ENCODE measurements around the gene UCMA. TPM values are rescaled to one million over a fixed set of nuclear protein-coding genes. Genes with fewer than 3 reads are reported as not detected.

The UCMA gene
- total RNA-seq, 1 donor, result not detected

DNA sequence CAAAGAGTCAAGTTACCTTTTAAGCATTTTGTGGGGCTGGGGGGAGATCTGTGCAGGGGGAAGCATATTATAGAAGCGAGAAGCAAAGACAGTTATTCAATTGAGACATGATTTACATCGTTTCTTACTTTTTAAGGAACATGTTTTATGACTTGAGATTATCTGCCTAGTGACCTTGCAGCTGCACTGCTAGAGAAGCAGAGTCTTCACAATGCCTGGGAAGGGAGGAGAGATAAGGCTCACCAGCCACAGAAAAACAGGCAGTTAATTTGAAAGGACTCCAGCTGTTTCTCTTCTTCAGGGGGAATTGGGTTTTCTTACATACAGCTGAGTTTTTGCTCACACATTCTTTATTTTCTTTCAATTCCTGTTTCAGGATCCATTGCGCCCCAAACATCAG lies 34.7 kb upstream of the UCMA start:
- no peak overlapping the region for H3K4me3 ChIP-seq (ENCODE audit: low read depth, low read length)
- DNase-seq (ENCODE audit: low read depth), result peak; percentile 18
- TF ChIP-seq, protein P1, sequence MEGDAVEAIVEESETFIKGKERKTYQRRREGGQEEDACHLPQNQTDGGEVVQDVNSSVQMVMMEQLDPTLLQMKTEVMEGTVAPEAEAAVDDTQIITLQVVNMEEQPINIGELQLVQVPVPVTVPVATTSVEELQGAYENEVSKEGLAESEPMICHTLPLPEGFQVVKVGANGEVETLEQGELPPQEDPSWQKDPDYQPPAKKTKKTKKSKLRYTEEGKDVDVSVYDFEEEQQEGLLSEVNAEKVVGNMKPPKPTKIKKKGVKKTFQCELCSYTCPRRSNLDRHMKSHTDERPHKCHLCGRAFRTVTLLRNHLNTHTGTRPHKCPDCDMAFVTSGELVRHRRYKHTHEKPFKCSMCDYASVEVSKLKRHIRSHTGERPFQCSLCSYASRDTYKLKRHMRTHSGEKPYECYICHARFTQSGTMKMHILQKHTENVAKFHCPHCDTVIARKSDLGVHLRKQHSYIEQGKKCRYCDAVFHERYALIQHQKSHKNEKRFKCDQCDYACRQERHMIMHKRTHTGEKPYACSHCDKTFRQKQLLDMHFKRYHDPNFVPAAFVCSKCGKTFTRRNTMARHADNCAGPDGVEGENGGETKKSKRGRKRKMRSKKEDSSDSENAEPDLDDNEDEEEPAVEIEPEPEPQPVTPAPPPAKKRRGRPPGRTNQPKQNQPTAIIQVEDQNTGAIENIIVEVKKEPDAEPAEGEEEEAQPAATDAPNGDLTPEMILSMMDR (IDR thresholded peaks at IDR 0.05; ENCODE audit: insufficient read depth, low read length), result no peak

DNA sequence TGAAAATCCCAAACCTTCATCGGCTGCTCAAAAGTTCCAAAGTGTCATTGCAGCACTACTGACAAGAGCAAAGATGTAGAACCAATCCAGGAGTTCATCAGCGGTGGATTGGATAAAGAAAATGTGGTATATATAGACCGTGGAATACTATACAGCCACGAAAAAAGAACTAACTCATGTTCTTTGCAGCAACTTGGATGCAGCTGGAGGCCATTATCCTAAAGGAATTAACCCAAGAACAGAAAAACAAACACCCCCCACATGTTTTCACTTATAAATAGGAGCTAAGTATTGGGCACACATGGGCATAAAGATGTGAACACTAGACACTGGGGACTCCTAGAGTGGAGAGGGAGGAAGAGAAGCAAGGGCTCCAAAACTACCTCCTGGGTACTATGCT lies 34.1 kb upstream of the UCMA start:
- TF ChIP-seq, protein P1 (IDR thresholded peaks at IDR 0.05; ENCODE audit: insufficient read depth, low read length), result no peak
- no peak for DNase-seq (ENCODE audit: low read depth)
- no peak overlapping the region for H3K4me3 ChIP-seq (ENCODE audit: low read depth, low read length)

DNA sequence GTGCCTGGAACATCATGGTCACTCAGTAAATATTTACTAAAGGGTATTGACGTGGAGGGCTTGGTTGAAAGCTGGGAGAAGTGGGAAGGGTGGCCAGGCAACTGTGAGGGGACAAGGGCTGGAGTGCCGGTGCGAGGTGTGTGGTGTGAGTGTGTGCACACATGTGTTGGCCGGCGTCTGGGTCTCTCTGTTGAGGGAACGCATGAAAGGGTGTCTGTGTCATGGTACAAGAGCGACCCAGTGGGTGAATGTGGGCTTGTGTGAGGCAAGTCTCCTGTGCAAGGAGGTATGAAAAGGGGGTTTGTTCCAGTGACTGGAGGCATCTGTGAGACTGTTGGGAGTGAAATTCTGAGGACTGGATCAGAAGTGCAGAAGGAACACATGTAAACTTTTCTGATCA lies 29.4 kb upstream of the UCMA start:
- DNase-seq (ENCODE audit: low read depth), result no peak

DNA sequence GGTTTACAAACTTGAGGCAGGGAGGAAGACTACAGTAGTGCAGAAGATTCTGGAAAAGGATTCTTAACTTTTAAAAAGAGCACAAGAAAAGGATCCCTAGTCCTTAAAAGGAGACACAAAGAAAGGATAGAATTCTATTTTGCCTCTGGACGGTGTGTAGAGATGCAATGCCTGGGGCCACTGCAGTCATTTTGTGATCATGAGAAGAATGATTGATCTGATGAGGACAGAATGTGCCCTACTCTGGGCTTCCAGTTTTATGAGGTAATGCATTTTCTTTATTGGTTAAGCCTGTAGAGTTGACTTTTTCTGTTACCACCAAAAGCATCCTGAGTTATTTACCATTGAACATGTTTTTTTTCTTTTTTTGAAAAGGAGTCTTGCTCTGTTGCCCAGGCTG lies 28.3 kb upstream of the UCMA start:
- DNase-seq (ENCODE audit: low read depth), result no peak
- no peak overlapping the region for H3K4me3 ChIP-seq (ENCODE audit: low read depth, low read length)
- TF ChIP-seq, protein P1 (IDR thresholded peaks at IDR 0.05; ENCODE audit: insufficient read depth, low read length), result no peak

More for the DNA sequence above, 29.4 kb upstream of the UCMA start:
- TF ChIP-seq, protein P1 (IDR thresholded peaks at IDR 0.05; ENCODE audit: insufficient read depth, low read length), result no peak
- H3K4me3 ChIP-seq (ENCODE audit: low read depth, low read length), result no peak overlapping the region

DNA sequence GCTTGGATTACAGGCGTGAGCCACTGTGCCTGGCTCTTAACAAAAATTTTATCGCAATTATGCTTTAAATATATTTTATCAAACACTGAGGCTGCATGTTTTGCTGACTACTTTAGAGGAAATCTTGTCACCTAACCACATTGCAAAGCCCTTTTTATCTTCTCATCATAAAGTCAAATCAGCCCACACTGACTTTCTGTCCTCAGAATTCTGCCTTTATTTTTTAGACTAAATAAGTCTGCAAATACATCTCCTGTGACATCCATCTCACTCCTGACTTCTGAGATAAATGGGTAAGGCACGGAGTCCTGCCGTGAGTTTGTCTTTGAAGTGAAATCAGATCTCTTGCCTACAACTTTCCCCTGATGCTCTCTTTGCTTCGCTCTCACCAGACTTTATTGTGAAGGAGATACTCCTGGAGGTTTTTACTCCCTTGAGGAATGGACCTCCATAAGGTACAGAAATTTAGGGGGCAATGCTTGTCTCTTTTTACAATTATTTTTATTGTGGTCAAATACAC lies 23.5 kb upstream of the UCMA start:
- TF ChIP-seq, protein P1 (IDR thresholded peaks at IDR 0.05; ENCODE audit: insufficient read depth, low read length), result no peak
- H3K4me3 ChIP-seq (ENCODE audit: low read depth, low read length), result no peak overlapping the region
- no peak for DNase-seq (ENCODE audit: low read depth)

DNA sequence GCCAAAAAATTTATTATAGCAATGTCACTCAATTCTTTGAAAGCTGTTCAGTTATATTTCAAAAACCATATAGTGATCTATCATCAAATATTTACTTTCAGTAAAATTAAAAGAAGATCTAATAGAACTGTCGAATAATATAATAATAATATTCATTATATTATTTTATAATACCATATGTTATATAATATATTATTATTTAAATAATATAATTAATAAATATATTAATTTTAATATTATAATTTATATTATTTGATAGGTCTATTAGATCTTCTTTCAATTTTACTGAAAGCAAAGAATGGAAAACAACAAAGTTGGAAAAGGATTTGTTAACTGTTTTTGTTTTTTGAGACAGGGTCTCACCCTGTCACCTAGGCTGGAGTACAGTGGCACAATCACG lies 22.5 kb upstream of the UCMA start:
- no peak for DNase-seq (ENCODE audit: low read depth)
- H3K4me3 ChIP-seq (ENCODE audit: low read depth, low read length), result no peak overlapping the region
- TF ChIP-seq, protein P1 (IDR thresholded peaks at IDR 0.05; ENCODE audit: insufficient read depth, low read length), result no peak

DNA sequence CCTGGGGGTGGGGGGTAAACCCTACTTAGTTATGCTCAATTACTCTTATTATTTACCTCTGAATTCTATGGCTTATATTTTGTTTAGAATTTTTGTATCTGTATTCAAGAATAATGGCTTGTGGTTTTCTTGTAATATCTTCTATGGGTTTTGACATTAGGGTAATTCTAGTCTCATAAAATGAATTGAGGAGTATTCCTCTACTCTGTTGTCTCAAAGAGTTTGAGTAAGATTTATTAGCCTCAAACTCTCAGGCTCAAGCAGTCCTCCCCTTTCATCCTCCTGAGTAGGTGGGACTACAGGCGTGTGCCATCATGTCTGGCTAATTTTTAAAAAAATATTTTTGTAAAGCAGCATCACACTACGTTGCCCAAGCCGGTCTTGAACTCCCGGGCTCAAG lies 19.6 kb upstream of the UCMA start:
- TF ChIP-seq, protein P1 (IDR thresholded peaks at IDR 0.05; ENCODE audit: insufficient read depth, low read length), result no peak
- no peak for DNase-seq (ENCODE audit: low read depth)
- no peak overlapping the region for H3K4me3 ChIP-seq (ENCODE audit: low read depth, low read length)

Measured in fibroblast of the aortic adventitia (primary cell).